Transverse colon (tissue), 4 donors: ENCODE measurements around the gene ZBTB20. TPM values are rescaled to one million over a fixed set of nuclear protein-coding genes. Genes with fewer than 3 reads are reported as not detected.

Source experiments
- DNase-seq: peaks from one replicate; pipeline ENCODE4 v3.0.0-alpha.2; 2019
- H3K27ac ChIP-seq, 4 donors: fragments of 200-600 bp; sonication (generic); 2 replicates each; pipeline ENCODE4 v1.5.1; 2016 to 2018; ENCODE audit warnings: inconsistent platforms in 4 of 4
- H3K27me3 ChIP-seq: fragments of 200-600 bp; sonication (generic); 2 replicates; pipeline ENCODE4 v1.5.1; 2017; ENCODE audit warnings: inconsistent platforms
- H3K36me3 ChIP-seq, 4 donors: fragments of 200-600 bp; sonication (generic); 2 replicates each; pipeline ENCODE4 v1.5.1; 2017 to 2019; ENCODE audit warnings: inconsistent platforms in 4 of 4
- H3K4me1 ChIP-seq, 4 donors: fragments of 200-600 bp; sonication (generic); 2 replicates each; pipeline ENCODE4 v1.5.1; 2017 to 2020; ENCODE audit warnings: inconsistent platforms in 4 of 4
- H3K4me3 ChIP-seq, 4 donors: fragments of 200-600 bp; sonication (generic); 1 replicate in 1 of 4; 2 replicates in 3 of 4; pipeline versions ENCODE4 v1.5.1 to v1.6.1; 2017 to 2019; ENCODE audit warnings: inconsistent platforms in 4 of 4
- H3K9me3 ChIP-seq, 2 donors: fragments of 200-600 bp; sonication (generic); 2 replicates each; pipeline ENCODE4 v1.5.1; 2017 to 2019; ENCODE audit warnings: inconsistent platforms in 2 of 2
- EP300 ChIP-seq: sonication (generic); formaldehyde crosslinking; IDR thresholded peaks from one replicate; pipeline ENCODE4 v1.6.1; 2017; ENCODE audit warnings: antibody characterized with exemption, low read depth
- POLR2A ChIP-seq: fragments of 450-650 bp; IDR thresholded peaks from one replicate; pipeline ENCODE4 v1.6.1; 2016; ENCODE audit warnings: antibody characterized with exemption, mild to moderate bottlenecking, moderate library complexity
- POLR2AphosphoS5 ChIP-seq, 3 donors: sonication (generic); formaldehyde crosslinking; IDR thresholded peaks; one replicate each; pipeline ENCODE4 v1.6.1; 2016; ENCODE audit warnings: antibody characterized with exemption in 3 of 3
- WGBS, 2 donors: methylation state at CpG; one replicate each; pipeline ENCODE4 v1.1.5; 2018; ENCODE audit warnings: low coverage in 1 of 2; 5-methylcytosine and 5-hydroxymethylcytosine counted together
- in situ Hi-C, 4 donors: fragments of 200-750 bp; cut with MboI; loops; one replicate each; pipeline versions ENCODE4 v1.15.0 to v1.15.1; 2017; ENCODE audit warnings: low sequenced_read_pairs in 3 of 4, low pct_ligation_motif_present in 1 of 4, low pct_unique_long_range_greater_than_20kb in 1 of 4
- intact Hi-C: fragments of 100-400 bp; cut with DNase I; formaldehyde crosslinking; loops from one replicate; pipeline ENCODE4 v1.15.1; 2023; ENCODE audit warnings: low total_unique reads
- total RNA-seq, 4 donors: library from RNA; depleted of rRNA; stranded (reverse); fragments of >200 nt; gene quantifications; one replicate each; pipeline ENCODE4 v1.1.0, GENCODE V29; 2016
- TF ChIP-seq, protein P1 (sequence below), 5 experiments: fragments of 200-600 bp in 3 of 5; fragments of 450-650 bp in 2 of 5; sonication (generic) in 3 of 5; IDR thresholded peaks; 1 replicate in 2 of 5; 2 replicates in 3 of 5; pipeline ENCODE4 v1.5.1; 2016 to 2017; ENCODE audit warnings: antibody characterized with exemption in 5 of 5, inconsistent platforms in 3 of 5, mild to moderate bottlenecking in 2 of 5, moderate library complexity in 1 of 5

ZBTB20 gene
- total RNA-seq, 4 donors from 2014 or later = 44.6 to 50.5 (median 46.4) TPM

DNA sequence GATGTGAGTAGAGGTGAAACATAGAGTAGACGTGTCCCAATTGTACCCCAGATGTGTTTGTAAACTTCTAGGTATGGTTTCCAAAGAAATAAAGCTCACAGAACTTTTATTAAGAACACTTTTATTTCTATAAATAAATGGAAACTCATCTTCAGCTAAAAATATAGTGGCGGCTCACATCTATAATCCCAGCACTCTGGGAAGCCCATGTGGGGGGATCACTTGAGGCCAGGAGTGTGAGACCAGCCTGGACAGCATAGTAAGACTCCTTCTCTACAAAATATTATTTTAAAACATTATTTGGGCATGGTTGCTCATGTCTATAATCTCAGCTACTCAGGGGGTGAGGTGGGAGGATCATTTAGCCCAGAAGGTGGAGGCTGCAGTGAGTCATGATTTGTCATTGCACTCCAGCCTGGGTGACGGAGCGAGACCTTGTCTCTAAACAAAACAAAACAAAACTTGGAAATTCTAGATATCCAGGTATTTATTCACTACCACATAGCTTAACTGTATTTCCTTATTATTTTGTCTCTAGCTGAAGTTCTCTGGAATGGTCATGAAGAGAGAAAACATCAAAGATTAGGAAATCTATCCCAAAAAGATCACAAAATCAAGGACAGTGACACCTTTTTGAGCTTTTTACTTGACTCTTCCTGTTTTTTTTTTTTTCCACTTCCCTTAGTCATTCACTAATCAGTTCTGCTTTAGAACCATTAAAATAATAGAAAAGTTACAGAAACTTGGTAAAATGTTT, 595.1 kb downstream of the ZBTB20 start:
- intact Hi-C loops (no loop called here), in situ Hi-C loops (no loop called here)
- no peaks in the 10 kb centered on the region for H3K4me1 ChIP-seq
- no peak overlapping the region for H3K4me3 ChIP-seq
- H3K27ac ChIP-seq = no peak overlapping the region
- TF ChIP-seq POLR2A (no peak), EP300 (no peak), POLR2AphosphoS5 (IDR thresholded peaks at IDR 0.05) (no peak)
- TF ChIP-seq, protein P1, sequence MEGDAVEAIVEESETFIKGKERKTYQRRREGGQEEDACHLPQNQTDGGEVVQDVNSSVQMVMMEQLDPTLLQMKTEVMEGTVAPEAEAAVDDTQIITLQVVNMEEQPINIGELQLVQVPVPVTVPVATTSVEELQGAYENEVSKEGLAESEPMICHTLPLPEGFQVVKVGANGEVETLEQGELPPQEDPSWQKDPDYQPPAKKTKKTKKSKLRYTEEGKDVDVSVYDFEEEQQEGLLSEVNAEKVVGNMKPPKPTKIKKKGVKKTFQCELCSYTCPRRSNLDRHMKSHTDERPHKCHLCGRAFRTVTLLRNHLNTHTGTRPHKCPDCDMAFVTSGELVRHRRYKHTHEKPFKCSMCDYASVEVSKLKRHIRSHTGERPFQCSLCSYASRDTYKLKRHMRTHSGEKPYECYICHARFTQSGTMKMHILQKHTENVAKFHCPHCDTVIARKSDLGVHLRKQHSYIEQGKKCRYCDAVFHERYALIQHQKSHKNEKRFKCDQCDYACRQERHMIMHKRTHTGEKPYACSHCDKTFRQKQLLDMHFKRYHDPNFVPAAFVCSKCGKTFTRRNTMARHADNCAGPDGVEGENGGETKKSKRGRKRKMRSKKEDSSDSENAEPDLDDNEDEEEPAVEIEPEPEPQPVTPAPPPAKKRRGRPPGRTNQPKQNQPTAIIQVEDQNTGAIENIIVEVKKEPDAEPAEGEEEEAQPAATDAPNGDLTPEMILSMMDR (IDR thresholded peaks at IDR 0.05) = no peak
- H3K27me3 ChIP-seq = no peaks in the 10 kb centered on the region
- WGBS, 2 donors = 92 to 95% methylated on average over 4 of the region's 4 CpGs
- no peaks in the 10 kb centered on the region for H3K9me3 ChIP-seq
- no peaks in the 10 kb centered on the region for H3K36me3 ChIP-seq
- no peak for DNase-seq

DNA sequence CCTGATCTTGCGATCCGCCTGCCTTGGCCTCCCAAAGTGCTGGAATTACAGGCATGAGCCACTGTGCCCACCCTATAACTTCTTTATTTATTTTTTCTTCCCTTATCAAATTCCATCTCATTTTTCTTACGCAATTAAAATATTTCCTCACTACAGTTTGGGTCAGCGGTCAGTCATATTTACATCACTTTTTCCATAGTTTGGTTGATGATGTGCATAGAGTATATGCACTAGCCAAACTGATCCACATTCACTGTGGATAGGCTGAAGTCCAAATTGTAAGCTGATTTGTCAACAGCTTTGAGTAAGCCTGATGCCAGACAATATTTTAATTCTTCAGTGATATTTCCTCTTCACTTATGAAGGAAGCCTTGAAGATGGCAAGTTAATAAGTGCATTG, 596.9 kb downstream of the ZBTB20 start:
- in situ Hi-C loops (no loop called here), intact Hi-C loops (no loop called here)
- Histone ChIP-seq H3K27ac (no peak overlapping the region), H3K36me3 (no peaks in the 10 kb centered on the region), H3K27me3 (no peaks in the 10 kb centered on the region), H3K4me3 (no peak overlapping the region), H3K9me3 (no peaks in the 10 kb centered on the region), H3K4me1 (no peaks in the 10 kb centered on the region)
- WGBS, 2 donors = 85 to 100% methylated on average over 2 to 4 of the region's 4 CpGs
- TF ChIP-seq POLR2AphosphoS5 (IDR thresholded peaks at IDR 0.05) (no peak), POLR2A (no peak), EP300 (no peak)
- TF ChIP-seq, protein P1 (IDR thresholded peaks at IDR 0.05) = no peak
- no peak for DNase-seq

DNA sequence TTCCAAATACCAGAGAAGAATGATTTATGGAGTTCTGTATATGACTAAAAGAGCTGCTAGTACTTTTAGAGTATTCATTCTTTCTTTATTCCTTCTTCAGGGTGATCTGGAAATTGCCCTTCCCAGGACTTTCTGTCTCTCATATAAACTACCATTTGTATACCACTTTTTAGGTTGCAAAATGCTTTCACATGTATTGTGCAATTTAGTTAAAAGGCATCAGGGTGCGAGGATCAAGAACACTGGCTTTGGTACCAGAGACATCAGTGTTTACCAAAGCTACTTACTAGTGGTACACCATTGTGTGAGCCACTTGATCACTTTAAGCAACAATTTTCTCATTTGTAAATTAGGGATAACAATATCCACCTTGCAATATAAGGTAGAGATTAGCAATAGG, 601.9 kb downstream of the ZBTB20 start:
- WGBS, 2 donors = 83 to 92% methylated on average over 1 of the region's 1 CpG
- Histone ChIP-seq H3K27me3 (no peaks in the 10 kb centered on the region), H3K4me1 (no peaks in the 10 kb centered on the region), H3K9me3 (no peaks in the 10 kb centered on the region), H3K36me3 (no peaks in the 10 kb centered on the region), H3K4me3 (no peak overlapping the region), H3K27ac (no peak overlapping the region)
- in situ Hi-C loops = no loop called here
- DNase-seq = no peak
- TF ChIP-seq POLR2A (no peak), POLR2AphosphoS5 (IDR thresholded peaks at IDR 0.05) (no peak), EP300 (no peak)
- TF ChIP-seq, protein P1 (IDR thresholded peaks at IDR 0.05) = no peak
- intact Hi-C loops = loop anchor here (10.0 kb wide), 1 partner anchor 1840 kb away; no protein-coding TSS in a partner anchor

DNA sequence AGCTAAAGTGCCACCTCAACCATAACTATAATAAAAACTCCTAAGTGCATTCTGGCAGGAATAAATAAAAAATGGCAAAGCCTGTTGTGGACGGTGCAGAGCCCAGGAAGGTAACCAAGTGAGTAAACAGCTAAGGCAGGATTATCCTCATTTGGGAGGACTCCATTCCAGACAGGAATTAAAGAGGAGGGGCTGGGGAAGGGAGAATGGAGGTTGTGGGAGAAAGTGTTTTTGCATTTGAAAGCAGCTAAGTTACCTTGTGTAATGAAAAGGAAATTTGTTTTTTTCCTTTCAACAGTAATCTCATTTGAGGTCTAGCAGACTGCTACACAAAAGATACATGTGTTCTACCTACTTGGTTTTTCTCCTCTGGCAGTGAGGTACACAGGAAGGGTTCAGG, 604.7 kb downstream of the ZBTB20 start:
- WGBS, 2 donors = 63 to 67% methylated on average over 1 of the region's 1 CpG
- Histone ChIP-seq H3K4me3 (no peak overlapping the region), H3K9me3 (no peaks in the 10 kb centered on the region), H3K4me1 (no peaks in the 10 kb centered on the region), H3K27ac (no peak overlapping the region), H3K36me3 (no peaks in the 10 kb centered on the region), H3K27me3 (no peaks in the 10 kb centered on the region)
- in situ Hi-C loops (no loop called here), intact Hi-C loops (loop anchor here (10.0 kb wide), 1 partner anchor 1842 kb away; no protein-coding TSS in a partner anchor)
- no peak for DNase-seq
- TF ChIP-seq EP300 (no peak), POLR2AphosphoS5 (IDR thresholded peaks at IDR 0.05) (no peak), POLR2A (no peak)
- TF ChIP-seq, protein P1 (IDR thresholded peaks at IDR 0.05) = no peak
